Stimulated activated CD8-positive, alpha-beta memory T cell treated with anti-CD3 and anti-CD28 coated beads, Interleukin-2, amount 100 ng/mL, for 1 hour (primary cell): ENCODE results near the gene ZGRF1.
"Not testable (repeated sequence)": the region's sequence is repeated elsewhere in the genome, so short reads cannot be mapped to it uniquely, and the experiment has no call there.

Experiments
- DNase-seq, 2 donors: peaks; one replicate each; pipeline ENCODE4 v3.0.0-alpha.2; 2020; ENCODE audit warnings: low read depth in 2 of 2

Gene ZGRF1

DNA sequence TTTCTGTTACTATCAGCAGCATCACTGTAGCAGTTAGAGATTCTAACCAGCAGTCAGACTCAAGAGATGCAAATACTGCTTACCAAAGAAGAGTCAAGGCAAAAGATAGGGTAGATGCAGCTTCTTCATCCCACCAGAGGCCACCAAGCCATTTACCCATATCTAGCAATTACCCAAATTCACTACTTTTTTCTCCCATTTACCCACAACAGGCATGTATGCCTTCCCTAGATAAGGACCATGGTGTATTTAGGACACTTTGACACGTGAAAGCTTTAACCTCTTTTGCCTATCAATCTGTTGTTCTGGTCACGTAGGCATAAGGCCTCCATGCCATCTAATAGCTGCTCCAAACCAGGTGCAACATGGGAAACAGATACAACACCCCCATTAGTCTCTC lies 5.8 kb upstream of the ZGRF1 start:
- DNase-seq = no peak

DNA sequence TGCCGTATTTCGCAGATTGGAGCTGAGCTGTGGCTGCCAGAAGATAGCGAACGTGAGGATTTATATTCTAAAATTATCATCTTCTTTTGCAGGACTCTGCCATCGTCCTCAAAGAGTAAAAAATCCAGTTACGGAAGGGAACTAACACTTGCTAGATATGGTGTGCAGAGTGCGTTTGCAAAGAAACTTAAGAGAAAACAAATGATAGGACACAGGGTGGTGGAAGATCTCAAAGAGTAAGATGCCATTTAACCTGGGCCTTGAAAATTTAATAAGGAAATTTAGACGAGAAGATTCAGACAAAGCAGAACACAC lies 800 bp upstream of the ZGRF1 start:
- DNase-seq = no peak

DNA sequence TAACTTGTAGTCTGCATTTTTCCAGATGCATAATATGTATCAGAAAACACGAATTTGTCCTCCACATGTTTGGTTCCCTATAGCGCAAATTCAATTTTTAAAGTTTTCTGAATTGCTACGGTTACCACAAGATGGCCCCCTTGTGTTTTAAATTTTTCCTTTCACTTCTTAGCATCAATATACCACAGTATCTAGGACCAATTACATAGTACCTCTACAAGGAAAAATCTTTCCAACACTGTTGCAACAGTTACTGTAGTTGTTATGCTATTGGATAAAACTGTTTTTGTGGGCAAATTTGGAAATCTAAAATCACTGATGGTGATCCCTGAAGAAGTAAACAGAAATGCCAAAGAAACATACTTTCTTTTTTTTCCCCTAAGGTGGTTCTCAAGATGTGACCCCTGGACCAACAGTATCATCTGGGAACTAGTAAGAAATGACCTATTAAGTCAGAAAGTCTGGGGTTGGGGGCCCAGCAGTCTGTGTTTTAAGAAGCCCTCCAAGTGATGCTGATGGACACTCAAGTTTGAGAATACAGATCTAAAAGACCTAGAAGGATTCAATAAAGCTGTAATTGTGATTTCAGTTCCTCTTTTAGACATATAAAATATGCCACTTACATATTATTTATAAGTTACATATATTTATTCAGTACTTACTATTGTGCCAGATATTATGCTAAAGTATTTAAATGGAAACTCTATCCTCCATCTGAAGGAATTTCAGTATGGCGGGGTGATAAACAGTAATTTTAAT lies 3.1 kb downstream of the ZGRF1 start:
- no peak for DNase-seq

DNA sequence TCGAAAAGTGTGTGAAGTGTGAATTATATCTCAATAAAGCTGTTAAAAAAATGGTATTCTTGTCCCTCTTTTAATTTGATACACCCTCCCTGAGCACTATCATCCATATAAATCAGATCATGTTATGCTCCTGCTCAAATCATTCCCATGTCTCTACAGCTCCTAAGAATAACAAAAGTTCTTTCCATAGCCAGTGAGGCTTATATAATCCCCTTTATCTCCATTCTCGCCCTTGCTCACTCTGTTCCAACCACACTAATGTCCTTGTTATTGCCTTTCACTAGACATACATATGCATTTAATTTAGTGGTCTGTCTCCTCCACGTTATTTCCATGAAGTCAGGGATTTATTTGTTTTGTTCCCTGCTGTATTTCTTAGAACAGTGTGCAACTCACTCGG lies 10.5 kb downstream of the ZGRF1 start:
- DNase-seq = no peak

DNA sequence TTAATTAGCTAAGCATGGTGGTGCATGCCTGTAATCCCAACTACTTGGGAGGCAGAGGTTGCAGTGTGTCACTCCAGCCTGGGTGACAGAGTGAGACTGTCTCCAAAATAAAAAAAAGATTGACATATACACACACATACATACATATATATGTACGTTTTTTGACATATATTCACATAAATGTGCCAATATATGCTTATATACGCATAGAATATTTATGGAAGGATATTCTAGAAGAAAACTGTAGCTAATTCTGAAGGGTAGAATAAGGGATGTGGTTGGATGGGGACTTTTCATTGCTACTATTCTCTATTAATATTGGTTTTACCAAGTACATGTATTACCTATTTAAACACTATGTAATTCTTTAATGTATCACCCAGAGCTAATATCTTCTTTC lies 19.7 kb downstream of the ZGRF1 start:
- no peak for DNase-seq

DNA sequence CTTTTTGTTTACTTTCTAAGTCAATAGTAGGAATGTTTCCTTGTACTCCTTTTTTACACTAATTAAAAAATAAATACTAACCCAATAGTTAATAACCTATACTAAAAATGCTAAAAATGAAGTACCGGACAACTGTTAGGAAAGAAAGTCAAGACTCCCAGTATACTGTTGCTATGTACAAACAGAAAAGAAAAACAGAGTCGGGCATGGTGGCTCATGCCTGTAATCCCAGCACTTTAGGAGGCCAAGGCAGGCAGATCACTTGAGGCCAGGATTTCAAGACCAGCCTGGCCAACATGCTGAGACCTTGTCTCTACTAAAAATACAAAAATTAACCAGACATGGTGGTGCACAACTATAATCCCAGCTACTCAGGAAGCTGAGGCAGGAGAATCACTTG lies 23.9 kb downstream of the ZGRF1 start:
- DNase-seq = not testable (repeated sequence)

DNA sequence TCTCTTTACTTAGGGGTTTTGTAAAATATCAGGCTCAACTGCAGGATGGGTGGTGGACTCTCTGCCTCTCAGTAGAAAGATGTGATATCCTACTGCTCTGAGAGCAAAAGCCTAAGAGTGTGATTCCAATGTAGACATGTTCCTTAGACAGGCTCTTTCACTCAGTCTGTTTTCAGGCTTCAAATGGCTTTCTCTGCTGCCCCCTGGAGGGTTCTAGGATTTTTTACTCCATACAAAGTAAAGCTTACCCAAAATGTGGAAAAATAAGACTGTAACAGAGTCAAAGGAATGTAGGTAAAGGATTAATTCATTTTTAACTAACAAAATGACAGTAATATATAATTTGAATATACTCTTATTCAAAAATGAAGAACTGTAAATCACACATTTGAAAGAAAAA lies 32.1 kb downstream of the ZGRF1 start:
- no peak for DNase-seq

DNA sequence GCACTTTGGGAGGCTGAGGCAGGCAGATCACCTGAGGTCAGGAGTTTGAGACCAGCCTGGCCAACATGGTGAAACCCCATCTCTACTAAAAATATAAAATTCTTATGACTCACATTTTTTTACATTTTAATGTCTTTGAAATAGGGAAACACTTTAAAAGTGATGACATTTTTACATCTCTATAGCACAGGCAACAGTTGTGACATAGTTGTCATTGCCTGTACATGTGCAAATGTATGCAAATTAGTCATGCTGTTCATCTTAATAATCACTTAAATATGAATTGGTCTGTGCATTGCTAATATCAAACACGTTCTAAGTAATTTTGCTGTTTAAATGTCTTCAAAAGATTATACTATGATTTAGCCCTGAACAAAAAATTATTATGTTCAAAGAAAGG lies 41.7 kb downstream of the ZGRF1 start:
- DNase-seq = no peak

DNA sequence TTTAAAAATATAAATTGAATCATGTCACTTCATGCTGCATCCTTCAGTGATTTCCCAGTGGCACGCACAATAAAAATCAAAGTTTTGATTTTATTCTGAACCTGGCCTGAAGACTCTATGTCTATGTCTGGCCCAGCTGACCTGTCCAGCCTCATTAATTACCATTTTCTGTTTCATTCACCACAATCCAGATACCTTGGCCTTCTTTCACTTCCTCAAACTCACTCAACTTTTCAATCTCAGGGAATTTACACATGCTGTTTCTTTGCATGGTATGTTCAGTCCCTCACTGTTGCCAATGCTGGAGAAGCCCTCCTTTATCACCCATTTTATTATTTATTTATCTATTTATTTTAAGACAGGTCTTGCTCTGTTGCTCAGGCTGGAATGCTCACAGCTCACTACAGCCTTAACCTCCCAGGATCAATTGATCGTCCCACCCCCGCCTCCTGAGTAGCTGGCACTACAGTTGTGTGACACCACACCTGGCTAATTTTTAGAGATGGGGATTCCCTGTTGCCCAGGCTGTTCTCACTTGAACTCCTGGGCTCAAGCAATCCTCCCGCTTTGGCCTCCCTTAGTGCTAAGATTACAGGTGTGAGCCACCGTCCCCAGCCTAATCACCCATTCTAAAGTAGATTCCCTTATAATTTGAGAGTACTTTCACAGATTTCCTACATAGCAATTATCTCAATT lies 43.1 kb downstream of the ZGRF1 start:
- DNase-seq = no peak

DNA sequence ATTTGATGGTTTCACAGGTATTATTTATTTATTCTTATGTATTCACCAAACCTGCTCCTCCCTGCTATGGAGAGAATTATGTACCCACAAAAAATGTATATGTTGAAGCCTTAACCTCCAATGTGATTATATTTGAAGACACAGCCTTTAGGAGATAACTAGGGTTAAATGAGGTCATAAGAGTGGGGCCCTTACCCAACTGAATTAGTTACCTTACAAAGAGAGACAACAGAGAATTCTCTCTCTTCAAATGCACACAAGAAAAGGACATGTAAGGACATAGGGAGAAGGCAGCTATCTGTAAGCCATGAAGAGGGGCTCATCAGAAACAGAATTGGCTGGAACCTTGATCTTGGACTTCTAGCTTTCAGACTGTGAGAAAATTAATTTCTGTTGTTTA lies 44.0 kb downstream of the ZGRF1 start:
- no peak for DNase-seq

DNA sequence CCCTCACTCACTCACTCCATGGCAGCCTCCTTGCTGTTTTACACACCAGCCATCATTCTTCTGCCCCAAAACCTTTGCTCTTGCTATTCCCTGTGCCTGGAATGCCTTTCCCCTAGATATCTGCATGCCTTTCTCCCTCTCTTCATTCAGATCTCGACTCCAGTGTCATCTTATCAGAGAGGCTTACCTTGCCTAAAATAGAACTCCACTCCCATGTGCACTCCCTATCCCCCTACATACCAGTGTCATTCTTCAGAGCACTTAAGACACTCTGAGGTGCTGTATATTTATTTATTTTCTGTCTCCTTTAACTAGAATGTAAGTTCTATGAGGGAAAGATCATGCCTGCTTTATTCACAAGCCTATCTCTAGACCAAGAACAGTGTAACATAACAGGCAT lies 45.1 kb downstream of the ZGRF1 start:
- no peak for DNase-seq

DNA sequence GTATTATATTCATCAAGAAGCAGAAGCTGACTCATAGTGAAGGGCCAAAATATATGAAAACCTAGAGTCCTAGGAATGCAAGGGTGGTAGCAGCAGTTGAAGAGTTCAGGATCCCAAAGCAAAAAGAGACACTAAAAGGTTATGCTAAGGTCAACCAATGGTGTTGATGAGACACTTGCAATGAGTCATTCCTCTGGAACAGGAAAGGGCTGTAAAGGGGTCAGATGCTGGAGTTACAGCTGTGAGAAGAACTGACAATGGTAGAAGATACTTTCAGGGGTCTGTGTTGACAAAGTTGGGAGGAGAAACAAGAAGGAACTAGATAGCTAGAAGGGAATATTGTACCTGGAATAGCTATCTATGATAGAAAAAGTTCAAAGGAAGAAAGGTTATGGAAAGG lies 47.5 kb downstream of the ZGRF1 start:
- DNase-seq = no peak

DNA sequence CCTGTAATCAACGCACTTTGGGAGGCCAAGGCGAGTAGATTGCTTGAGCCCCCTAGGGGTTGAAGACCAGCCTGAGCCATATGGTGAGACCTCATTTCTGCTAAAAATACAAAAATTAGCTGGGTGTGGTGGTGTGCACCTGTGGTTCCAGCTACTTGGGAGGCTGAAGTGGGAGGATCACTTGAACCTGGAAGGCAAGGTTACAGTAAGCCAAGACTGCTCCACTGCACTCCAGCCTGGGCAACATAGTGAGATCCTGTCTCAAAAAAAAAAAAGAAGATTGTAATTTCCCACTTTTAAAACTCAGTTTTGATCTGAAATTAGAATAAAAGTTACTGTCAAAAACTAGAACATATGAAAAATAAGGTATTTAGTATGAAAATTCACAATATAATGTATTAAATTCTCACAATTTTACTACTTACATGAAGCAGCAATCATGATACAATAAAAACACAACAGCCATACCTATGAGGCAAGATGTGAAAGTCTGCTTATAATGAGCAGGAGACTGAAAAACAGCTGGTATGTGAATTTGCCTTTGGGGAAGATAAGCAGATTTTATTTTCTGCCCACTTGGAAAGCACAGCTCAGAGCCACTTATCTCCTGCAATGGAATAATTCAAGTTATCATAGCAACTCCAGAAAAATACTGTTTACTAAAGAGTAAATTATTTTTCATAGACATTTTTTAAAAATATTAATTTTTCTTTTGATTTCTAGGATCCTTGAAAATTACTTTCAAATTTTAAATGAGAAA lies 50.6 kb downstream of the ZGRF1 start:
- DNase-seq = no peak

DNA sequence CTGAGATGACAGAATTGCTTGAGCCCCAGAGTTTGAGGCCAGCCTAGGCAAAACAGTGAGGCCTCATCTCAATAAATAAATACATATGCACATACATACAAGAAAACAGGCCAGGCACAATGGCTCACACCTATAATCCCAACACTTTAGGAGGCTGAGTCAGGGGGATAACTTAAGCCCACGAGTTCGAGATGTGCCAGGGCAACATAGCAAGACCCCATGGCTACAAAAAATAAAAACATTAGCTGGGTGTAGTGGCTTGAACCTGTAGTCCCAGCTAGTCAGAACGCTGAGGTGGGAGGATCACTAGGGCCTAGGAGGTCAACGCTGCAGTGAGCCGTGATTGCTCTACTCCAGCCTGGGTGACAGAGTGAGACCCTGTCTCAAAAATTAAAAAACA lies 69.2 kb downstream of the ZGRF1 start:
- DNase-seq = no peak

DNA sequence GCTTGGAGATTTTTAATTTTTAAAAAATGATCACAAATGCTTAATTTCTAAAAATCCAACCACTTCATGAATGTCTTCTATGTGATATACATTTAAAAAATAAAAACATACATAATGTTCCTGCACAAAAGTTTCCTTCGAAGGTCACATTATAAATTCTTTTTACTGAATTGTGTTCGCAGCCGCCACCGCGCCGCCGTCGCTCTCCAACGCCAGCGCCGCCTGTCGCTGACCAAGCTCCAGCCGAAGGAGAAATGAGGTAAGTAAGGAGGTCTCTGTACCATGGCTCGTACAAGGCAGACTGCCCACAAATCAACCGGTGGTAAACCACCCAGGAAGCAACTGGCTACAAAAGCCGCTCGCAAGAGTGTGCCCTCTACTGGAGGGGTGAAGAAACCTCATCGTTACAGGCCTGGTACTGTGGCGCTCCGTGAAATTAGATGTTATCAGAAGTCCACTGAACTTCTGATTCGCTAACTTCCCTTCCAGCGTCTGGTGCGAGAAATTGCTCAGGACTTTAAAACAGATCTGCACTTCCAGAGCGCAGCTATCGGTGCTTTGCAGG lies 71.9 kb downstream of the ZGRF1 start:
- DNase-seq = no peak

DNA sequence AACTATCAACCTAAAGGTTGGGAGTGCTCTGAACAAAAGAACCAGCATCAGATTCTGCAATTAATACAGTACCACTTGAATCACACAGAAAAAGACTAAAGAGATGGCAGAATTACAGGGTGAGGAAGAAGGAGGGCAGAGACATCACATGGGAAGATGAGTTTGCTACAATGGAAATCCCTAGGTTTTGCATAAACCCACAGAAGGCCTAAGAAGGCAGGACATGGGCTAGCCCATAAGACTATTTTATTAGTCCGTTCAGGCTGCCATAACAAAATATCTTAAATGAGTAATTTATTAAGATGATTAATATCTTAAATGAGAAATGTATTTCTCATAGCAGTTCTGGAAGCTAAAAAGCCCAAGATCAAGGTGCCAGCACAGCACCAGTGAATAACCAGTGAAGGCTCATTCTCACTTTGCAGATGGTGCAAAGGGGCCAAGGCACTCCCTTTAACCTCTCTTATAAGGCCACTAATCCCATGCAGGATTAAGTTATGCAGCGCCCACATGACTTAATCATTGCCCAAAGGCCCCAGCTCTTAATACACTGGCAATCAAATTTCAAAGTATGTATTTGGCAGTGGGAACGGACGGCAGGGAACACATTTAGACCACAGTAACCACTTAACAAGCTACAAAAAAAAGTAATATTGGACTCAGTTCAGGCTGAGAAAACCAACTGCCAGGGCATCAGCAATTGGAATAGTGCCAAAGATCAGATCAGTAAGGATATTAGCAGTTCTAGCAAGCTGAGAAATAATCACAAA lies 73.1 kb downstream of the ZGRF1 start:
- no peak for DNase-seq

DNA sequence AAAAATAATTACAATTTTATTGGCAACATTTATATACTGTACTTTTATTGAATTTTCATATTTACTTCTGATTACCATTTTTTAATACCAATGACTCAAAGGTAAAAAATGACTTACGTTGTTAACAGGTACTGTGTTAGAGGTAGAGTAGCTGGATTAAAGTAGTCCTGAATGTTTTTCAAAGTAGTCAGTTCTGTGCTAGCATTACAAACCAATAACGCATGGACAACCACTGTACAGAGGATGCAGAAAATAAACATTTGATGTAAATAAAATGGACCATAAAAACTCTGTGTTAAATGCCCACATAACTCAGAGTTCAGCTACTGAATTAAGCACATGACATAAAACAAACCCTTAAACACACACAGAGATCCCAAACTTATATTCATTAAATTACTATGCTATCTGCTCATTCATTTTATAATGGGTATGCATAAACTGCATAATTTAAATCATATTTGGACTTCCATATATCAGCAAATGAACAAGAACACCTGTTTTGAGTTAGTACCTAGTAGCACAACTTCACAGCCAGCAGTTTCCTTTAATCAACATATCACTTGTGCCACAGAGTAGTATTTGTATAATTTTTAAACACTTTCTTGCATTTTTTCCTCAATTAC lies 74.3 kb downstream of the ZGRF1 start:
- DNase-seq = no peak

DNA sequence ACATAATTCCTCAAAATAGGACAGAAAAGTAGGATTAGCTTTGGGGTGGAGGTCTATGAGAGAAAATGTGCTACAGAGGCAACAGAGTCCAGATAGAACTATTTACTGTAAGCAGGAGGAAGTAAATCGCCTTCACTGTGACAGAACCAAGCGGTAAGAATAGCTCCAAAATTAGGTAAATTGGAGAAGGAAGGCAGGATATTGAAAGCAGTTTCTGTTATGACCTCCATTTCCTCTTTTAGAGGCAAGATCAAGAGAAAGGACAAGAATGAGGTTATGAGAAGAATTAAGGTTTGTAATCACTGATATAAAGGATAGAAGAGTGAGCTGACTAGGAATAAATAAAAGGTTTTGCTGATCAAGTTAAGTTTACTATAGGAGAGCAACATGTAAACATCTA lies 76.6 kb downstream of the ZGRF1 start:
- DNase-seq = no peak

DNA sequence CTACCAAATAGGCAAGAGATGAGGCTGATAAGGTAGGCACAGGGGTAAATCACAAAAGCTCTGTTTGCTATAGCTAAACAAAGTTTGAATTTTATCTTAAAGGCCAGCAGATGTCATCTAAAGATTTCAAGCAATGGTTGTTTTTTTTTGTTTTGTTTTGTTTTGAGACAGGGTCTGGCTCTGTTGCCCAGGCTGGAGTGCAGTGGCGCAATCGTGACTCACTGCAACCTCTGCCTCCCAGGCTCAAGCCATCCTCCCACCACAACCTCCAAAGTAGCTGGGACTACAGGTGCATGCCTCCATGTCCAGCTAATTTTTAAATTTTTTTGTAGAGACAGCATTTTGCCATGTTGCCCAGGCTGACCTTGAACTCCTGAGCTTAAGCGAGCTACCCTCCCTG lies 77.7 kb downstream of the ZGRF1 start:
- DNase-seq = no peak

DNA sequence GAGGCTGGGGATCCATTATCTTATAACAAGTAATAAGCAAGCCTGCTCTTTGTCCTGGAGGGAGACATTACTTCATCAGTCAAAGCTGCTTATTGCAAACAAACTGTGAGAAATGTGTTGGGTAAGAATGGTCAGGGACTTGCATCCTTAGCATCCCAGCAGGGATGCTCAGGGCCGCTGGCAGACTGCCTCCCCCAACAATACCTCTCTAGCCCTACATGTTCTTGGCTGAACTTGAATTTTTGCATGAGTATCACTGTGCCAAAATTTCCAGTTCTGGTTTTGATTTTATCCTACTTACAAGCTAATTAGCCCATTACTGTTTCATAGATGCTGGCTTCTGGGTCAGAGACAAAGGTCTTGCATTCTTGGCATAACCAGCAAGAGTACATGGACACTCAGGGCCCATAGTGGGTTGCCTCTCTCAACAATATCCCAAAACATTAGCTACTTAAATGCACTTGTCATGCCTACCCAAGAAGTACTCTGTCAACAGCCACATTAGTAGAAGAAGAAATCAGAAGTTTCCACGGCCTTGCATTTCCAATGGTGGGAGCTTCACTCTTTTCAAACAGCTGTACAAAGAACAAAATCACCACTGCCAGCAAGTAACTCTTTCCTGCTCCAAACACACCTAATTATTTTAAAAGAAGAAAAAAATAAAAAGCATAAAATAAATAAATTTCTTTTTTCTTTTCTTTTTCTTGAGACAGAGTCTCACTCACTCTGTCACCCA lies 78.9 kb downstream of the ZGRF1 start:
- no peak for DNase-seq

DNA sequence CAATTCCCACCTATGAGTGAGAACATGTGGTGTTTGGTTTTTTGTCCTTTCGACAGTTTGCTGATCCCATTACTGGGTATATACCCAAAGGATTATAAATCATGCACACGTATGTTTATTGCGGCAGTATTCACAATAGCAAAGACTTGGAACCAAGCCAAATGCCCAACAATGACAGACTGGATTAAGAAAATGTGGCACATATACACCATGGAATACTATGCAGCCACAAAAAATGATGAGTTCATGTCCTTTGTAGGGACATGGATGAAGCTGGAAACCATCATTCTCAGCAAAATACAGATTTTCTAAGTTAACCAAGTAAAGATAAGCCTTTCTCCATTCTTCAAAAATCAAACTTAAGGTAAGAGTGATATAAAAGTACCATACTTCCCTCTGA lies 82.4 kb downstream of the ZGRF1 start:
- DNase-seq = not testable (repeated sequence)
